Measurements from ENCODE around the gene C10orf95.

Gene C10orf95

DNA sequence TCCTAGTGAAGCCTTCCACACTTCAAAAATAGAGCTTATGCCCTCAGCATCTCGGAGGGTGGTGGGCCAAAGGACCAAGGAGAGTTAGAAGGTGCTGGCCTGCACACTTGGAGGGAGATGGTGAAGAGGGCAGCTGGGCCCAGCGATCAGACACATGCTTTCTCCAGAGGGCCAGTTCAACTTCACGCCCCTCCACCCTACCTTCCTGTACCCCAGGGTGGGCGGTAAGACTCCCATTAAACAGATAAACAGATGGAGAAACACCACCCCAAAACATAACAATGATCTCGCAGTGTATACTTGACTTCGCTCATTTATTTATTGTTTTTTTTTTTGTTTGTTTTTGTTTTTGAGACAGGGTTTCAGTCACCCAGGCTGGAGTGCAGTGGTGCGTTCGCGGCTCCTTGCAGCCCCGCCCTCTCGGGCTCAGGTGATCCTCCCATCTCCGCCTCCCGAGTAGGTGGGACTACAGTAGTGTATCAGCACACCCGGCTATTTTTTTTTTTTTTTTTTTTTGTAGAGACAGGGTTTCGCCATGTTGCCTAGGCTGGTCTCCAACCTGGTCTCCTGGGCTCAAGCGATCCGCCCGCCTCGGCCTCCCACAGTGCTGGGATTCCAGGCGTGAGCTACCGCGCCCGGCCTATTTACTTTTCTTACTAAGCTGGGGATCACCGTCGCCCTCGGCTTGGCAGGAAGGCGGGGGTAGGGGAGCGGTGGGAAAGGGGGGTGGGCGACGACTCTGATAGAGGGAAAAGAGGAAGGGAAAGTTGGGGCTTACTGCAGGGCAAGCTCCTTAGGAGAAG is 1.8 kb downstream of the C10orf95 start (continued):
- TF ChIP-seq, protein P1, sequence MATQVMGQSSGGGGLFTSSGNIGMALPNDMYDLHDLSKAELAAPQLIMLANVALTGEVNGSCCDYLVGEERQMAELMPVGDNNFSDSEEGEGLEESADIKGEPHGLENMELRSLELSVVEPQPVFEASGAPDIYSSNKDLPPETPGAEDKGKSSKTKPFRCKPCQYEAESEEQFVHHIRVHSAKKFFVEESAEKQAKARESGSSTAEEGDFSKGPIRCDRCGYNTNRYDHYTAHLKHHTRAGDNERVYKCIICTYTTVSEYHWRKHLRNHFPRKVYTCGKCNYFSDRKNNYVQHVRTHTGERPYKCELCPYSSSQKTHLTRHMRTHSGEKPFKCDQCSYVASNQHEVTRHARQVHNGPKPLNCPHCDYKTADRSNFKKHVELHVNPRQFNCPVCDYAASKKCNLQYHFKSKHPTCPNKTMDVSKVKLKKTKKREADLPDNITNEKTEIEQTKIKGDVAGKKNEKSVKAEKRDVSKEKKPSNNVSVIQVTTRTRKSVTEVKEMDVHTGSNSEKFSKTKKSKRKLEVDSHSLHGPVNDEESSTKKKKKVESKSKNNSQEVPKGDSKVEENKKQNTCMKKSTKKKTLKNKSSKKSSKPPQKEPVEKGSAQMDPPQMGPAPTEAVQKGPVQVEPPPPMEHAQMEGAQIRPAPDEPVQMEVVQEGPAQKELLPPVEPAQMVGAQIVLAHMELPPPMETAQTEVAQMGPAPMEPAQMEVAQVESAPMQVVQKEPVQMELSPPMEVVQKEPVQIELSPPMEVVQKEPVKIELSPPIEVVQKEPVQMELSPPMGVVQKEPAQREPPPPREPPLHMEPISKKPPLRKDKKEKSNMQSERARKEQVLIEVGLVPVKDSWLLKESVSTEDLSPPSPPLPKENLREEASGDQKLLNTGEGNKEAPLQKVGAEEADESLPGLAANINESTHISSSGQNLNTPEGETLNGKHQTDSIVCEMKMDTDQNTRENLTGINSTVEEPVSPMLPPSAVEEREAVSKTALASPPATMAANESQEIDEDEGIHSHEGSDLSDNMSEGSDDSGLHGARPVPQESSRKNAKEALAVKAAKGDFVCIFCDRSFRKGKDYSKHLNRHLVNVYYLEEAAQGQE (tag by site-specific recombination; IDR thresholded peaks at IDR 0.05) = no peak
- TF ChIP-seq ZNF174 (tag by site-specific recombination; IDR thresholded peaks at IDR 0.05) (no peak), ZNF514 (tag by site-specific recombination; IDR thresholded peaks at IDR 0.05) (no peak), ZNF350 (tag by site-specific recombination; IDR thresholded peaks at IDR 0.05) (no peak), SP3 (tag by site-specific recombination; IDR thresholded peaks at IDR 0.05) (peak; percentile 92), GLIS2 (tag by site-specific recombination; IDR thresholded peaks at IDR 0.05) (0 out of 2 replicates have a peak, but pooled peaks have one; percentile 26), ZNF596 (tag by site-specific recombination; IDR thresholded peaks at IDR 0.05) (no peak), WT1 (tag by site-specific recombination; IDR thresholded peaks at IDR 0.05) (peak; percentile 10; the same call in 1 of the 2 replicates), ZNF239 (tag by site-specific recombination; IDR thresholded peaks at IDR 0.05) (no peak), ZNF423 (tag by site-specific recombination; IDR thresholded peaks at IDR 0.05) (no peak), ZNF621 (tag by site-specific recombination; IDR thresholded peaks at IDR 0.05) (no peak), ZNF23 (tag by site-specific recombination; IDR thresholded peaks at IDR 0.05; ENCODE audit: borderline replicate concordance) (no peak), ZNF701 (tag by site-specific recombination; IDR thresholded peaks at IDR 0.05) (no peak), ZBTB21 (tag by site-specific recombination; IDR thresholded peaks at IDR 0.05) (no peak), ZNF121 (tag by site-specific recombination; IDR thresholded peaks at IDR 0.05) (no peak), KLF1 (tag by site-specific recombination; IDR thresholded peaks at IDR 0.05) (peak; percentile 53), ZNF777 (tag by site-specific recombination; IDR thresholded peaks at IDR 0.05; ENCODE audit: borderline replicate concordance) (no peak), ZFP69B (tag by site-specific recombination; IDR thresholded peaks at IDR 0.05) (no peak), ZNF658 (tag by site-specific recombination; IDR thresholded peaks at IDR 0.05) (no peak), ZNF549 (tag by site-specific recombination; IDR thresholded peaks at IDR 0.05) (no peak), ZNF132 (tag by site-specific recombination; IDR thresholded peaks at IDR 0.05; ENCODE audit: borderline replicate concordance) (no peak), ZNF585B (tag by site-specific recombination; IDR thresholded peaks at IDR 0.05) (no peak), ZNF223 (tag by site-specific recombination; IDR thresholded peaks at IDR 0.05) (no peak), GLIS1 (tag by site-specific recombination; IDR thresholded peaks at IDR 0.05) (peak; percentile 82), KLF7 (tag by site-specific recombination; IDR thresholded peaks at IDR 0.05; ENCODE audit: borderline replicate concordance) (no peak), ZNF660 (tag by site-specific recombination; IDR thresholded peaks at IDR 0.05) (no peak), KLF8 (tag by site-specific recombination; IDR thresholded peaks at IDR 0.05) (no peak), ZNF10 (tag by site-specific recombination; IDR thresholded peaks at IDR 0.05) (no peak), ZNF221 (tag by site-specific recombination; IDR thresholded peaks at IDR 0.05; ENCODE audit: borderline replicate concordance) (no peak), ZBTB48 (tag by site-specific recombination; IDR thresholded peaks at IDR 0.05) (no peak)
- TF ChIP-seq, protein P2, sequence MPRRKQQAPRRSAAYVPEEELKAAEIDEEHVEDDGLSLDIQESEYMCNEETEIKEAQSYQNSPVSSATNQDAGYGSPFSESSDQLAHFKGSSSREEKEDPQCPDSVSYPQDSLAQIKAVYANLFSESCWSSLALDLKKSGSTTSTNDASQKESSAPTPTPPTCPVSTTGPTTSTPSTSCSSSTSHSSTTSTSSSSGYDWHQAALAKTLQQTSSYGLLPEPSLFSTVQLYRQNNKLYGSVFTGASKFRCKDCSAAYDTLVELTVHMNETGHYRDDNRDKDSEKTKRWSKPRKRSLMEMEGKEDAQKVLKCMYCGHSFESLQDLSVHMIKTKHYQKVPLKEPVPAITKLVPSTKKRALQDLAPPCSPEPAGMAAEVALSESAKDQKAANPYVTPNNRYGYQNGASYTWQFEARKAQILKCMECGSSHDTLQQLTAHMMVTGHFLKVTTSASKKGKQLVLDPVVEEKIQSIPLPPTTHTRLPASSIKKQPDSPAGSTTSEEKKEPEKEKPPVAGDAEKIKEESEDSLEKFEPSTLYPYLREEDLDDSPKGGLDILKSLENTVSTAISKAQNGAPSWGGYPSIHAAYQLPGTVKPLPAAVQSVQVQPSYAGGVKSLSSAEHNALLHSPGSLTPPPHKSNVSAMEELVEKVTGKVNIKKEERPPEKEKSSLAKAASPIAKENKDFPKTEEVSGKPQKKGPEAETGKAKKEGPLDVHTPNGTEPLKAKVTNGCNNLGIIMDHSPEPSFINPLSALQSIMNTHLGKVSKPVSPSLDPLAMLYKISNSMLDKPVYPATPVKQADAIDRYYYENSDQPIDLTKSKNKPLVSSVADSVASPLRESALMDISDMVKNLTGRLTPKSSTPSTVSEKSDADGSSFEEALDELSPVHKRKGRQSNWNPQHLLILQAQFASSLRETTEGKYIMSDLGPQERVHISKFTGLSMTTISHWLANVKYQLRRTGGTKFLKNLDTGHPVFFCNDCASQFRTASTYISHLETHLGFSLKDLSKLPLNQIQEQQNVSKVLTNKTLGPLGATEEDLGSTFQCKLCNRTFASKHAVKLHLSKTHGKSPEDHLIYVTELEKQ (tag by site-specific recombination; IDR thresholded peaks at IDR 0.05; ENCODE audit: borderline replicate concordance) = no peak
- TF ChIP-seq, protein P3, sequence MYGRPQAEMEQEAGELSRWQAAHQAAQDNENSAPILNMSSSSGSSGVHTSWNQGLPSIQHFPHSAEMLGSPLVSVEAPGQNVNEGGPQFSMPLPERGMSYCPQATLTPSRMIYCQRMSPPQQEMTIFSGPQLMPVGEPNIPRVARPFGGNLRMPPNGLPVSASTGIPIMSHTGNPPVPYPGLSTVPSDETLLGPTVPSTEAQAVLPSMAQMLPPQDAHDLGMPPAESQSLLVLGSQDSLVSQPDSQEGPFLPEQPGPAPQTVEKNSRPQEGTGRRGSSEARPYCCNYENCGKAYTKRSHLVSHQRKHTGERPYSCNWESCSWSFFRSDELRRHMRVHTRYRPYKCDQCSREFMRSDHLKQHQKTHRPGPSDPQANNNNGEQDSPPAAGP (tag by site-specific recombination; IDR thresholded peaks at IDR 0.05) = no peak
- TF ChIP-seq, protein P4, sequence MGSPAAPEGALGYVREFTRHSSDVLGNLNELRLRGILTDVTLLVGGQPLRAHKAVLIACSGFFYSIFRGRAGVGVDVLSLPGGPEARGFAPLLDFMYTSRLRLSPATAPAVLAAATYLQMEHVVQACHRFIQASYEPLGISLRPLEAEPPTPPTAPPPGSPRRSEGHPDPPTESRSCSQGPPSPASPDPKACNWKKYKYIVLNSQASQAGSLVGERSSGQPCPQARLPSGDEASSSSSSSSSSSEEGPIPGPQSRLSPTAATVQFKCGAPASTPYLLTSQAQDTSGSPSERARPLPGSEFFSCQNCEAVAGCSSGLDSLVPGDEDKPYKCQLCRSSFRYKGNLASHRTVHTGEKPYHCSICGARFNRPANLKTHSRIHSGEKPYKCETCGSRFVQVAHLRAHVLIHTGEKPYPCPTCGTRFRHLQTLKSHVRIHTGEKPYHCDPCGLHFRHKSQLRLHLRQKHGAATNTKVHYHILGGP (tag by site-specific recombination; IDR thresholded peaks at IDR 0.05) = no peak
